Measurements from ENCODE around the gene MTARC2.
A peak's percentile ranks its signal among the peaks of the same experiment; 100 is the strongest.
"Not testable (repeated sequence)": the region's sequence is repeated elsewhere in the genome, so short reads cannot be mapped to it uniquely, and the experiment has no call there.

The MTARC2 gene

DNA sequence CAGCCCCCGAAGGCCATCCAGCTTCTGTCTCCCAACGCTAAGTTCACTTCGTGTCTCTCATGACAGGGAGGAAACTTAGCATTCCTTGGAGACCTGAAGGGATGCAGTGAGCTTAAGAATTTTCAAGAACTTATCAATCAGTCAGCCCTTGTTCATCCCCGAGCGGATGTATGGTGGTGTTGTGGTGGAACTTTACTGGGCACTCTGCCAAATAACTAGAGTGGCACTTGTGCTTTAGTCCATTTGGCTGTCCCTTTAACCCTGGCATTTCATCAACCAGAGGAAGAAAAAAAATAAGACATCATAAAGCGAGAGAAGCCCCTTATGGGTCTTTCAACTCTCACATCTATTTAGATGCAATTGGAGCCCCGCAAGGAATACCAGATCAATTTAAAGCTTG lies 26.9 kb upstream of the MTARC2 start:
- not testable (repeated sequence) for H3K18ac ChIP-seq (ENCODE audit: low read length); H2AK5ac ChIP-seq (ENCODE audit: low read length); H4K8ac ChIP-seq (ENCODE audit: low read depth, low read length); DNase-seq; H3K4me3 ChIP-seq (ENCODE audit: low read depth, low read length); H3K27ac ChIP-seq (ENCODE audit: low read depth, low read length); H3K14ac ChIP-seq (ENCODE audit: low read length); H3K4ac ChIP-seq (ENCODE audit: low read depth, low read length); H3K79me1 ChIP-seq (ENCODE audit: low read length); H3K4me2 ChIP-seq (ENCODE audit: low read length); H3K36me3 ChIP-seq (ENCODE audit: control insufficient read depth in 1 of 2, insufficient read depth in 2 of 2, low read length in 2 of 2); H4K91ac ChIP-seq (ENCODE audit: low read depth, low read length); H3K79me2 ChIP-seq (ENCODE audit: control insufficient read depth, insufficient read depth, low read length, poor library complexity); H3K27me3 ChIP-seq (ENCODE audit: insufficient read depth, low read length); H3K9me3 ChIP-seq (ENCODE audit: insufficient read depth, low read depth, low read length); H3K23ac ChIP-seq (ENCODE audit: low read length); H2BK120ac ChIP-seq (ENCODE audit: insufficient read depth, low read length, poor library complexity); H4K12ac ChIP-seq (ENCODE audit: low read depth, low read length); H2AFZ ChIP-seq (ENCODE audit: insufficient read depth, low read length, poor library complexity); H3K4me1 ChIP-seq (ENCODE audit: control insufficient read depth in 1 of 2, insufficient read depth in 2 of 2, low read length in 2 of 2); H2BK5ac ChIP-seq (ENCODE audit: low read depth, low read length, poor library complexity); H3K9ac ChIP-seq (ENCODE audit: low read length); H2BK12ac ChIP-seq (ENCODE audit: low read length)
- WGBS (ENCODE audit: extremely low coverage, insufficient coverage, insufficient read length) = no CpG with 5 or more reads among the region's 7 CpGs

DNA sequence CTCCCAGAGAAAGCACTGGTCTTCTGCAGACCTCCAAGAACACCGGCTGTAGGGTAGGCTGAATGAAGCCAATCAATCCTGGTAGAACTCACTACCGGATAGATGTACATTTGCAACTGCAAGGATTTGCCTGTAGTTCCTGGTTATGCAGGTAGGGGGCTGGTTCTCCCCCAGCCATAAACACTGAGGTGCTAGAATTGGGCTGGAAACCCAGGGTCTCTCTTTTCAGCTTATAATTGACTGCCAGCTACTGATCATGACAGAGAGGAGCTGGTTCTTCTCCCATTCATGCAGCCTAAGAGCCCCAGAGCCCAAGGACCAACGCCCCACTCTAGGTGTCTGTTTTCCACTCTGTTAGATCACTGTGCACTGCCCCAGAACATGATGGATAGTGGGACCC lies 21.5 kb upstream of the MTARC2 start:
- Histone ChIP-seq H3K4me2 (ENCODE audit: low read length) (no peak overlapping the region), H2AFZ (ENCODE audit: insufficient read depth, low read length, poor library complexity) (no peak overlapping the region), H3K79me1 (ENCODE audit: low read length) (no peaks in the 10 kb centered on the region), H3K4me1 (ENCODE audit: control insufficient read depth in 1 of 2, insufficient read depth in 2 of 2, low read length in 2 of 2) (no peaks in the 10 kb centered on the region), H3K9ac (ENCODE audit: low read length) (no peak overlapping the region), H3K18ac (ENCODE audit: low read length) (no peak overlapping the region), H2BK12ac (ENCODE audit: low read length) (no peak overlapping the region), H3K27ac (ENCODE audit: low read depth, low read length) (no peak overlapping the region), H3K4me3 (ENCODE audit: low read depth, low read length) (no peak overlapping the region), H3K9me3 (ENCODE audit: insufficient read depth, low read depth, low read length) (no peaks in the 10 kb centered on the region), H3K4ac (ENCODE audit: low read depth, low read length) (peak overlapping the region; percentile 10), H4K12ac (ENCODE audit: low read depth, low read length) (no peak overlapping the region), H3K23ac (ENCODE audit: low read length) (no peak overlapping the region), H3K79me2 (ENCODE audit: control insufficient read depth, insufficient read depth, low read length, poor library complexity) (no peaks in the 10 kb centered on the region), H2BK120ac (ENCODE audit: insufficient read depth, low read length, poor library complexity) (no peak overlapping the region), H3K27me3 (ENCODE audit: insufficient read depth, low read length) (no peaks in the 10 kb centered on the region), H4K91ac (ENCODE audit: low read depth, low read length) (no peak overlapping the region), H3K36me3 (ENCODE audit: control insufficient read depth in 1 of 2, insufficient read depth in 2 of 2, low read length in 2 of 2) (no peaks in the 10 kb centered on the region), H4K8ac (ENCODE audit: low read depth, low read length) (no peak overlapping the region), H3K14ac (ENCODE audit: low read length) (no peak overlapping the region), H2BK5ac (ENCODE audit: low read depth, low read length, poor library complexity) (no peak overlapping the region), H2AK5ac (ENCODE audit: low read length) (no peak overlapping the region)
- DNase-seq = peak in 1 of 2 donors; percentile 27
- no CpG with 5 or more reads among the region's 3 CpGs for WGBS (ENCODE audit: extremely low coverage, insufficient coverage, insufficient read length)

- Histone ChIP-seq H3K36me3 (ENCODE audit: control insufficient read depth in 1 of 2, insufficient read depth in 2 of 2, low read length in 2 of 2) (no peaks in the 10 kb centered on the region), H2AFZ (ENCODE audit: insufficient read depth, low read length, poor library complexity) (no peak overlapping the region), H2BK12ac (ENCODE audit: low read length) (no peak overlapping the region), H3K4me3 (ENCODE audit: low read depth, low read length) (no peak overlapping the region), H4K12ac (ENCODE audit: low read depth, low read length) (no peak overlapping the region), H3K27me3 (ENCODE audit: insufficient read depth, low read length) (no peaks in the 10 kb centered on the region), H2BK5ac (ENCODE audit: low read depth, low read length, poor library complexity) (no peak overlapping the region), H4K91ac (ENCODE audit: low read depth, low read length) (no peak overlapping the region), H3K4me1 (ENCODE audit: control insufficient read depth in 1 of 2, insufficient read depth in 2 of 2, low read length in 2 of 2) (peaks cover 0 to under 1% of the 10 kb centered on the region in 2 experiments), H3K18ac (ENCODE audit: low read length) (no peak overlapping the region), H3K79me2 (ENCODE audit: control insufficient read depth, insufficient read depth, low read length, poor library complexity) (no peaks in the 10 kb centered on the region), H3K79me1 (ENCODE audit: low read length) (peaks cover under 1% of the 10 kb centered on the region), H3K23ac (ENCODE audit: low read length) (no peak overlapping the region), H3K4me2 (ENCODE audit: low read length) (no peak overlapping the region), H2AK5ac (ENCODE audit: low read length) (no peak overlapping the region), H3K9ac (ENCODE audit: low read length) (no peak overlapping the region), H3K9me3 (ENCODE audit: insufficient read depth, low read depth, low read length) (no peaks in the 10 kb centered on the region), H3K4ac (ENCODE audit: low read depth, low read length) (no peak overlapping the region), H4K8ac (ENCODE audit: low read depth, low read length) (no peak overlapping the region), H3K14ac (ENCODE audit: low read length) (no peak overlapping the region), H2BK120ac (ENCODE audit: insufficient read depth, low read length, poor library complexity) (no peak overlapping the region), H3K27ac (ENCODE audit: low read depth, low read length) (no peak overlapping the region)
- DNase-seq = no peak
- WGBS (ENCODE audit: extremely low coverage, insufficient coverage, insufficient read length) = no CpG with 5 or more reads among the region's 1 CpG
Observed at GRCh38 chr1:220727519-220727918, 20.6 kb upstream of the MTARC2 start.

DNA sequence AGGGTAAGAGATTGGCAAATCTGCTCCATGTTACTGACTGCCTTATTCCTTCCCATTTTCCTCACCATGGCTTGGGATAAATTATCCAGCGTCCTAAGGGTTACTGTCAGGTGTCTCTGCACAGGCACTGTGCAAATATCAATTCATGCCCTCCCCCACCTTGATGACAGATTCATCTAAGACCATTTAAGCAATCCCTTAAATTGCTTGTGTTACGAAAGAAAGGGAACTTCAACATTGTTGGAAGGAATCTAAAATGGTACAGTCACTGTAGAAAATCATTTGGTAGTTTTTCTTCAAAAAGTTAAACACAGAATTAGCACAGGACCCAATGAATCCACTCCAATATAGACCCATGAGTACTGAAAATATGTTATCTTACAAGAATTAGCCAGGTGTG lies 17.6 kb upstream of the MTARC2 start:
- Histone ChIP-seq H3K27me3 (ENCODE audit: insufficient read depth, low read length) (no peaks in the 10 kb centered on the region), H3K4me2 (ENCODE audit: low read length) (no peak overlapping the region)

More for the DNA sequence above, 17.6 kb upstream of the MTARC2 start:
- no peak overlapping the region for H3K14ac ChIP-seq (ENCODE audit: low read length)
- no peak overlapping the region for H2AK5ac ChIP-seq (ENCODE audit: low read length)
- H2AFZ ChIP-seq (ENCODE audit: insufficient read depth, low read length, poor library complexity) = no peak overlapping the region
- H2BK12ac ChIP-seq (ENCODE audit: low read length) = no peak overlapping the region
- no peak overlapping the region for H4K8ac ChIP-seq (ENCODE audit: low read depth, low read length)
- no CpG with 5 or more reads among the region's 2 CpGs for WGBS (ENCODE audit: extremely low coverage, insufficient coverage, insufficient read length)
- H3K23ac ChIP-seq (ENCODE audit: low read length) = no peak overlapping the region
- no peak for DNase-seq
- peaks cover 1% of the 10 kb centered on the region for H3K9me3 ChIP-seq (ENCODE audit: insufficient read depth, low read depth, low read length)
- H3K9ac ChIP-seq (ENCODE audit: low read length) = no peak overlapping the region
- no peak overlapping the region for H2BK120ac ChIP-seq (ENCODE audit: insufficient read depth, low read length, poor library complexity)
- no peak overlapping the region for H3K18ac ChIP-seq (ENCODE audit: low read length)
- peaks cover 3% of the 10 kb centered on the region for H3K79me2 ChIP-seq (ENCODE audit: control insufficient read depth, insufficient read depth, low read length, poor library complexity)
- H4K91ac ChIP-seq (ENCODE audit: low read depth, low read length) = no peak overlapping the region
- no peak overlapping the region for H2BK5ac ChIP-seq (ENCODE audit: low read depth, low read length, poor library complexity)
- H3K4ac ChIP-seq (ENCODE audit: low read depth, low read length) = no peak overlapping the region
- no peak overlapping the region for H3K27ac ChIP-seq (ENCODE audit: low read depth, low read length)
- no peak overlapping the region for H4K12ac ChIP-seq (ENCODE audit: low read depth, low read length)
- H3K4me1 ChIP-seq (ENCODE audit: control insufficient read depth in 1 of 2, insufficient read depth in 2 of 2, low read length in 2 of 2) = peaks cover 0 to 7% of the 10 kb centered on the region in 2 experiments
- no peak overlapping the region for H3K4me3 ChIP-seq (ENCODE audit: low read depth, low read length)
- H3K79me1 ChIP-seq (ENCODE audit: low read length) = peaks cover 5% of the 10 kb centered on the region
- no peaks in the 10 kb centered on the region for H3K36me3 ChIP-seq (ENCODE audit: control insufficient read depth in 1 of 2, insufficient read depth in 2 of 2, low read length in 2 of 2)

All from trophoblast cell (in vitro differentiated cells and primary cell).